COLO829 (cell line): ENCODE measurements around the gene ABL1.

Source experiments
- DNase-seq: peaks from one replicate; pipeline ENCODE4 v3.0.0; 2012; ENCODE audit warnings: low spot score

Gene ABL1

DNA sequence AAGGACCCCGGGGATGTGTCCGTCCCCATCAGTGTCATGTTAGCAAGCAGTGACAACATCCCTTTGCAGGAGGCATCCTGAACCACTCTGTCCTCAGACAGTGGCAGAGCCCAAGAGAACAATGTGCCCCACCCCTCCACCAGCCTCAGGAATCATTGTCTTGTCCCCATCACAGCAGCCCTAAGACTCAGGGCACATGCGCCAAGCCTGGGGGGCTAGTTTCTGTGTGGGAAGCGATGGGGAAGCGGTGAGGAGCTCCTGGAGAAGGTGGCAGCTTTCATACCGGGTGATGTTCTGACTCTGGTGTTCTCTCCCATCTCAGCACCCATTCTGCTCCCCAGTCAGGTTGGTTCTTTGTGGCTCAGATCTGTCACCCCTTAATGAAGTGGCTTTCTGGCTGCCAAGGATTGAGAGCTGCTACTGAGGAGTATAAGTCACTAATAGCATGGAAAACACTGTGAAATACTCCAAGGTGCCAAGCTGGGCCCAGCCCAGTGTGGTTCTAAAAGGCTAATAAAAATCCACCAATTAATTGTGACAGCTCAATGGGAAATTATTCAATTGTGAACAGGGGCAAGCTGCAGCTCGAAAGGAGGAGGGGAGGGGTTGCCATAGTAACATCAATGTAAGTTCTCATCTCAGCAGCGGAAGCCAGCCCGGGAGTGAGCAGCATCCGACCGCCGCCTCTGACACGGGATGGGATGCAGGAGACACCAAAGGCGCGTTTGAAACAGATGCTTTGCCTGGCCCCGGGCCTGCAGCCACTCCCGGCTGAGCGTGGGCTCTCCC, 56.8 kb downstream of the ABL1 start:
- DNase-seq: no peak

DNA sequence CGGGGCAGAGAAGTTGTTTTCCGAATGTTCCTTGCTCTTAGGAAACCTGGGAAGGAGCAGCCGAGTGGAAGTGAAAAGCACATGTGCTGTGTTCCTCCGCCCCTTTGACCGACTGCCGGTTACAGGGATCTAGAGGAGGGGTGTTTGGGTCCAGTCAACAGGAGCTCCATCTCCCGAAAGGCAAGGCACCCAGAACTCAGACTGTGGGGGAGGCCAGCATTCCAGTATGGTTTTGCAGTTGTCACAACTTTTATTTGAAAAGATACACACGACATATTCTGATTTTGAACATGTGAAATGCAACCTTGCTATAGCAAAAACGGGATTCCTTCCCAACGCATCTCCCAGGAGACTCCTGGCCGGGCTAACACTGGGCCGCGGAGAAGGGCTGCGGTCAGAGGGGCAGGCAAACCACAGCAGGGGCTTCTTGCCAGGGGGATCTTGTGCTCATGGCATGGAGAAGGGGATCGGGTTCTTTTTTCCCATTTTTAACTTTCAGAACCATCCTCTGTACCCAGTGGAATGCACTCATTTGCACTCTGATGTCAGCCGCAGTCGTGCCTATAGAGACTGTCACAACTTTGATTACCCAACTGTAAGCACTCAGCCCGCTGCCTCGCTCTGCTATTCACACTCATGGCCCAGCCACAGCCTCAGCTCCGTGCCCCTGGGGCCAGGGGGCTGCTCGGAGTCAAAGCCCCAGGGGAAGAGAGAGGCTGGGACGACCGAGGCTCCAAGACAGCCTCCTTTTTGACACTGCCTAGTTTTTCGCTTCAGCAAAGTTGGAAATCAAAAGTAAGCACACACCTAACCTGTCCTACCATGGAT, 57.6 kb downstream of the ABL1 start:
- no peak for DNase-seq

DNA sequence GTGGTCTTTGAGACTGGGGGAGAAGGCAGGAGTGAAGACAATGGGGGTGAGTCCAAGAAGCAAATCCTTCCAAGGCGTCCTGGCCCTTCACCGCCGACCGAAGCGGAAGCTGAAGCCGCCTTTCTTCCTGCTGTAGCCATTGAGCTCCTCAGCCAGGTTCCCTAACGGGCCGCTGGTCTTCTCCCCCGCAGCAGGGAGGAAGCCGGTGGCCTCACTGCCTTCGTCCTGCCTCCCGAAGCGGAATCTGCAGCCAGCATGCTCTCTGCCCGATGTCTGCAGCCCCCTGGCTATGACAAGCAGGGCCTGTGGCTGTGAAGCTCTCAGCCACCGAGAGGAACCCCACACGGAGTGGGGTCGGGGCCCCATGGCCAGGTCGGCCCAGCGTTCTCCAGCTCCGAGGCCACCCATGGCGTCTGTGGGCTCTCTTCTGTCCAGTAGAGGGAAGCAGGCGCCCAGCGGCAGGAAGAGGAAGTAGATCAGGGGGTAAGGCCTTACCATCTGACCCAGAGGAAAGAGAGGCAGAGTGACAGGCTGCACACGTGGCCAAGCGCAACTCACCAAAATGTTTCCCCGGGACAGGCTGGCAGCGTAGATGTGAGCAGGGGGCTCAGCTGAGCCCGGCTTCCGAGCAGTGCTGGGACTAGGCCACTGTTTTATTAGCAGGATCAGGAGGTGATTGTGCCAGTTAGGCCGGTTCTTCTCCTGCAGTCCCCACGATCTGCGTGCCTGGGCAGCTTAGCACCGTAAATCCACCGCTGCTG, 58.5 kb downstream of the ABL1 start:
- DNase-seq: no peak

DNA sequence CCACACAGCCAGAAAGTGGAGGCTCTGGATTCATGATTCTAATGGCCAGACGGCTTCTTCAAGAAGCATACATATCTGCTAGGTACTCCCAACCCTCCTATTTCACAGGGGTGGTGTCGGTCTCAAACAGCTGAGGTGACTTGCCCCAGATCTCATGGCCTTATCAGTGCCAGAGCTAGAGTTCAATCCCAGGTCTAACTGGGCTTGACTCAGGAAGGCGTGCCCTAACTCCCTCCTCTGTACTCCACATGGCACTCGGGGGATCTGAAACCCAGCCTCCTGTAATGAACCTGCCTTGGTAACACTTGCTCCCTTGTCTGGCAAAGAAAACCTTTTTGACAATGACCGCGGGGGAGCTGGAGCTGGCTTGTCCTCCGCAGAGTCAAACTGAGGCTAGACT, 59.5 kb downstream of the ABL1 start:
- DNase-seq: no peak

DNA sequence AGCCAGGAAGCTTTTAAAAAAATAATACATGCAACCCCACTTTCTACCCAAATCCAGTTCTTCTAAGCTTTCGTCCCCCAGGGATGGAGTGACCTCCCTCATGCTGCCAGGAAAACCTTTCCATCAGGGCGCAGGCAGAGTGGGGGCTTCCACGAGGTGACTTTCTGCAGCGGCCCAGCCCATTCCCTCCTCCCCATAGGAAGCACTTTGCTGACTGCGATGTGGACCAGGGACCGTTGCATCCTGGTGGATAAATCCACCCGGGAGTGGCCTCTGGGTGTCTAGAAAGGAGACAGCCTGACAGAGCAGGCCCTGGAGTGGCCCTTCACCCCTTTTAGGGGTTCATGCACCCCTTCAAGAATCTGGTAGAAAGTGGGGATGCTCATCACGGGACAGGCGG, 60.0 kb downstream of the ABL1 start:
- no peak for DNase-seq

DNA sequence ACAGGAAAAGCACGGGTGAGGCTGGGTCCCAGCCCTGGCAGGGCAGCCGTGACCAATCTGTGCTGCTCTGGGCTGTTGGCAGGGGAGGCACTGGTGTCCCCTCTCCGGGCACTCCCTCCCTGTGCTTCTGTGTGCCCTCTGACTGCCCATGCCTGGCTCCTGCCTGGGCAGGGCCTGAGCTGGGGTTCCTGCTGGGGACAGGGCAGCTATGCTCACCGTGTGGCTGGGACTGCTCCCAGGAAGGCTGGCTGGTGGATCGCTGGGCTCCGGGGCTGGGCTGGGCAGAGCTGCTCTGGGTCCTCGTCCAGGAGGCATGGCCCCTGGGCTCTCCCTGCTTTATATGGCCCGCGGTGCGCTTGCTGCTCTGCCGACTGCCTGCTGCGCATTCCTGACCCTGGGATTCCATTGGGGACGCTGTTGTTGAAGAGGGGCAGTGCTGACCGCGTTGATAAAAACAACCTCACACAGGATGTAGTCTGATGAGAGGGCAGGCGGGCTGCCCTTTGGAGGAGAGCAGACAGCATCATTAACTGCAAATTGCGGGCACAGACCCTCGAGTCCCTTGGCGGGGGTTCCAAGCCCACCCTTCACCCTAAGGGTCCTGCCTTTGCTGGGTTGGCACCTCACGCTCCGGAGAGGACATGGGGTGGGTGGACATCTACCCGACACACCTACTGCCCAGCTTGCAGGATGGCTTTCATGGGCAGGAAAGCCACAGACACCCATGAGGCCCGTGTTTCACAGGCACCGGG, 60.6 kb downstream of the ABL1 start:
- DNase-seq: no peak

DNA sequence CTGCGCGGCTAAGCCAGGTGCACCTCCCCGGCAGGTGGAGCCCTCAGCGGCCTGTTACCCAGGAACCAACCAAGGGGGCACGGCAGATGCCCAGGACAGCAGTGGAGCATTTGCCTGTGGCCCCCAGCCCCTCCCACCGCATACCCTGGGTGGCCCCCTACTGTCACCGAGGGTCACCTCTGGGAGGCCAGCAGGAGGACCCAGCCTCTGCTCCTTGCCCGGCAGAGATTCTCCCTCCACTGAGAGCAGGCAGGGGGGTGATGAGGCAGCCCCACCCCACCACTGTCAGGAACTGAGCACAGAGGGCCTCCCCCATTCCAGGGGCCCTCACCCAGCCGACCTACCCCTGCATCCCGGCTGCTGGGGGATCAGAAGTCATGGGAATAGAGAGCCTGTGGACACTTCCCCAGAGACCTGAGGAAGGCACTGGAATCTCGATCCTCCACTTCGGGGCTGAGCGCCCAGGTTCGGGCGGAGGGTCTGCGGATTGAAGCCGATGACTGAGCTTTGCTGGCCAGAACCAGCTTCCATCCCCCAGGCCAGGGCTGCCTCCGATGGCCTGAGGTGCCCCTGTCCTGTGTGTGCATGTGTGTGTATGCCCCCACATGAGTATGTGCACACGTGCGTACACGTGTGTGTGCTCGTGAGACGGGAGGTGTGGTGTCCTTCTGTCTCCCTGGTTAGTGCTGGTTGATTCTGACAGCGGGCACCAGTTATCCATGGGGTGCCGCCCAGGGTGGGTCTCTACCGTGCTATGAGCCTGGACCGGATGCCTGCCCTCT, 61.4 kb downstream of the ABL1 start, which contains the start of gene QRFP:
Gene QRFP, minus strand, starts transcription at position 580 of the 782 bp plus-strand sequence. CDS start 2,974 bp downstream, outside the sequence.
- DNase-seq: no peak

DNA sequence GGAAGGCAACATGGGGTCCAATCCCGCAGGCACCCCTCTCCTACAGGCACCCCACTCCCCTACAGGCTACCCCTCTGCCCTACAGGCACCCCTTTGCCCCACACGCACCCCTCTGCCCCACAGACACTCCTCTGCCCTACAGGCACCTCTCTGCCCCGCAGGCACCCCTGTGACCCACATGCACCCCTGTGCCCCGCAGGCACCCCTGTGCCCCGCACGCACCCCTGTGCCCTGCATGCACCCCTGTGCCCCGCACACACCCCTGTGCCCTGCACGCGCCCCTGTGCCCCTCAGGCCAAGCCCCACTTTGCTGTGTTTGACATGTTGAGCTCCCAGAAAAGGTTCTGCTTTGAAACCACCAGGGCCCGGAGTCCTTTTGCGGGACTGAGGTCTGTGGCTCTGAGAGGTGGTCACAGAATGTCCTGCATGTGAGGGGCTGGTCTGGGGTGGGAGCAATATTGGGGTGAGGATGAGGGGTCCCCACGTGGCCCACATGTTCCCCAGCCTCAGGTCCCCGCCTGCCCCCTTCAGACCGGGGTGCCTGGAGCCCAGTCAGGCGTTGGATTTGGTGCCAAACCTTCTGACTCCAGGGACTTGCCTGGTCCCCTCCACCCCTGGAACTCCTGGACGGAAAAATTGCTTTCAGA, 62.2 kb downstream of the ABL1 start:
- DNase-seq: no peak

DNA sequence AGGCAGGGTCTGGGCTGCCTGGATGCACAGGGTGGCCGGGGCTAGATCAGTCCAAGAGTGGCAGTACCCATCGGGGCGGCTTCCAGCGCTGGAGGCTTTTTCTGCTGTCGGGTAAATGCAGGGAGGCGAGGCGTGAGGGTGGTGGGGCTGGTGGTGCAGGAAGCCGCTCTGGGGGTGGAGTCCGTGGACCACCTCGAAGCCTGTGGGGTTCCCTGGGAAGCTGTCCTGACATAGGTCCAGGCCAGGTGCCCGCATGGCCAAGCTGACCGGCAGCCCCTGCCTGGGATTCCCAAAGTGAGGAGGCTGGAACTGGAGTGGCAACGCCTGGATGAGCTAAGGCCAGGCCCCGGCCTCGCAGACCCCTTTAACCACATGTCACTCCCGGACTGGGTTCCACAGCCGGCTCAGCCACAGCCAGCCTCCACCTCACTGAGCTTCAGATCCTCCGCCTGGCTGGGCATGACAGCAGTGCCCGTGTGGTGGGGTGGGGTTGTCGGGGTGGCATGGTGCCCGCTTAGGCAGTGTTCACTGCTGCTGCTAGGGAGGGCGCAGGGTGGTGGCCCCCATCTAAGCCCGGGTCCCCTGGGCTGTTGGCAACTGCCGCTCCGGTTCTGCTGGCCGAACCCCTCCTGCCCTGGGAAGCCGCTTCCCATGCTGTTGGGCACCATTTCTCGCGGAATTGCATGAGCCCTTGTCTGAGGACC, 62.9 kb downstream of the ABL1 start:
- no peak for DNase-seq

DNA sequence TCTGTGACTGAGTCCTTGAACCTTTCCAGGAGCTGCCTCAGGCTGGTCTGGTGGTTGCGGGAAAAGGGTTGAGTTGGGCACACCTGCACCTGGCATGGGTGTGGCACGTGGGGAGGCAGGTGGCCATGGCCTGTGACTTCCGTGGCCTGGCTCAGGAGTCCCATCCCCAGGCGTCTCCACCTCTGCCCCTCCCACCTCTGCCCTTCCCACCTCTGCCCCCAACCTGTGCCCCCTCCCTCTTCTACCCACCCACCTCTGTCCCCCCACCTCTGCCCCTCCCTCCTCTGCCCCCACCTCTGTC, 63.4 kb downstream of the ABL1 start:
- no peak for DNase-seq

DNA sequence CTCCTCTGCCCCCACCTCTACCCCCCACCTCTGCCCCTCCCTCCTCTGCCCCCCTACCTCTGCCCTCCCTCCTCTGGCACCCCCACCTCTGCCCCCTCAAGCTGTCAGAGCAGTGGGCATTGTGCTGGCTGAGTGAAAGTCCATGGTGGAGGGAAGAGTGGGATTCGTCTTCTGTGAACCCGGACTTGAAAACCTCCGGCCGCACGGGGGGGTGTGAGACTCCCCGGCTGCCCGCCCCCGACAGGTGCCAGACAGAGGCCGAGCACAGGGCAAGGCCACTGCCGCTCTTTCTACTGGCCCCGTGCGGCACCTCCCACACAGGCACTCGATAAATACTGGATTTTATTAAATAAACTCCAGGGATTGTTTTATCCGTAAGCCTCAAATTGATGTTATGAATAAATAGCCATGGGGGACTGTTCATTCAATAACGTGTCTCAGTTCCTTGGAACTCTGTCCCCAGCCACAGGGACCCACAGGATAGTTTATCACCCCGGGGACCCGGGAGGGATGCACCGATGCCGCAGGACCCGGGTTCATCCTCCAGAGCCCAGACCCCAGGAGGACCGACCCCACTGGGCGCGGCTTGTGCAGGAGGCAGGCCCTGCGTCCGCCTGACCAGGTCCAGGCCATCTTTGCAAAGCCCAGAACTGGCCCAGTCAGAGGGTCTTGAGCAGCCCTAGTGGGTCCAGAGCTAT, 64.1 kb downstream of the ABL1 start:
- no peak for DNase-seq

DNA sequence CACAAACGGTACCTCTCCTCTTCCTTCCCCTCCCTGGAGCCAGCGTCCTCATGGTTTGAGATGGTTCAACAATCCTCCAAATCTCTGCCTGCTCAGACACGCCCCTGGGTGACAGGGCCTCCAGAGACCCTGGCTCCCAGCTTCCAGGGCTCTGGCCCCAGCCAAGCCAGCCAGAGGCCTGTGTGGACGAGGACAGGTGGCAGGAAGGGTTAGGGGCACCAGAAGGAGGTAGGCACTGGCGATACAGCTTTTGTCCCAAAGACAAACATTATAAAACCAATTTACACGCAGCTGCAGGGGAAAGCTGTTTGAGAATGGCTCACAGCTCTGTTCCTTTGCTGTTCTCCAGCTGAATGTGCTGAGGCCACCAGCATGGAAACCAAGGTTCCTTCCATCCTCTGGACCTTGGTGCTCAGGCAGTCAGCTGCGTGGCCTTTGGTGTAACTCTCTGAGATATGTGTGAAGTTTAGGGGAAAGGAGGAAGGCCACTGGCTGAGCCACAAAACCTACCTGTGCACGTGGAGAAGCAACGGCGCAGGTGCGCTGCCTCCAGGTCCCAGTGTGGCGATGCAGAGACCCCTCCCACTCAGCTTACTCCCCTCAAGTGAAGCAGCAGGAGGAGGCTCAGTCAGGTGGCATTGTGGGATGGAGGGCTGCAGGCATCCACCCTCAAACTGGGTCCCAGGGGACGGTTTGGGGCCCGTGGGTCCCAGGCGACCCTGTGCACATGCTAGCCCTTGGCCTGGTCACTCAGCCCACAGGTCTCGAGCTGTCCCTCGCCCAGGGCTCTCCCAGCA, 65.8 kb downstream of the ABL1 start:
- no peak for DNase-seq

DNA sequence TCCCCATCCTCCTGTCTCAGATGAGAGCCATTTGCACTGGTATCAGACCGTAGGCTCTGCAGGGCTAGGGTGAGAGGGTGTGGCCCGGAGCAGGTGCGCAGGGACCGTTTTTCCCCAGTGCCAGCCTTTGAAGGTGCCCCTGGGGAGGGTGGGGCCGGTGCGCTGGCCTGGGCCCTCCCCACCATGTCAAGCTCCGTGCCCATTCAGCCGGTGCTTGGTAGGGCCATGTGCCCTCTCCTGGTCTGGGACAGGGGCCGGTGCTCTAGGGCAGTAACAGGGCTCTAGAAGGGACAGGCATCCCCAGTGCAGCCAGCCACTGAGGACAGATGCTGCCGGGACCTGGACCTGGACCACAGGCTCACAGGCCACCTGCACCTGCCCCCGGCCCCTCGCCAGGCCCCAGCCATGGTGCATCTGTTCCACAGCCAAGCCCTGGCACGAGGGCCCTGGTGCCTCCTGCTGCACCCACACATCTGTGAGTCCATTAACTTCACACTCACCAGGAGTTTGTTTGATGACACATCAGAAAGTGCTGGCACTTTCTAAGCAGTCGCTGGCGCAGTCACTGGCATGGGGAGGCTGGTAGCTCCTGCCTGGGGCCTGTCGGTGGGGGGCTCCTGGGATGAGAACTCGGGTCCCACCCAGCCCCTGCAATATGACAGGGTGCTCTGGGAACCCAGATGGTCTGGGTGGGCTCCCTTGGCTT, 66.6 kb downstream of the ABL1 start:
- no peak for DNase-seq

DNA sequence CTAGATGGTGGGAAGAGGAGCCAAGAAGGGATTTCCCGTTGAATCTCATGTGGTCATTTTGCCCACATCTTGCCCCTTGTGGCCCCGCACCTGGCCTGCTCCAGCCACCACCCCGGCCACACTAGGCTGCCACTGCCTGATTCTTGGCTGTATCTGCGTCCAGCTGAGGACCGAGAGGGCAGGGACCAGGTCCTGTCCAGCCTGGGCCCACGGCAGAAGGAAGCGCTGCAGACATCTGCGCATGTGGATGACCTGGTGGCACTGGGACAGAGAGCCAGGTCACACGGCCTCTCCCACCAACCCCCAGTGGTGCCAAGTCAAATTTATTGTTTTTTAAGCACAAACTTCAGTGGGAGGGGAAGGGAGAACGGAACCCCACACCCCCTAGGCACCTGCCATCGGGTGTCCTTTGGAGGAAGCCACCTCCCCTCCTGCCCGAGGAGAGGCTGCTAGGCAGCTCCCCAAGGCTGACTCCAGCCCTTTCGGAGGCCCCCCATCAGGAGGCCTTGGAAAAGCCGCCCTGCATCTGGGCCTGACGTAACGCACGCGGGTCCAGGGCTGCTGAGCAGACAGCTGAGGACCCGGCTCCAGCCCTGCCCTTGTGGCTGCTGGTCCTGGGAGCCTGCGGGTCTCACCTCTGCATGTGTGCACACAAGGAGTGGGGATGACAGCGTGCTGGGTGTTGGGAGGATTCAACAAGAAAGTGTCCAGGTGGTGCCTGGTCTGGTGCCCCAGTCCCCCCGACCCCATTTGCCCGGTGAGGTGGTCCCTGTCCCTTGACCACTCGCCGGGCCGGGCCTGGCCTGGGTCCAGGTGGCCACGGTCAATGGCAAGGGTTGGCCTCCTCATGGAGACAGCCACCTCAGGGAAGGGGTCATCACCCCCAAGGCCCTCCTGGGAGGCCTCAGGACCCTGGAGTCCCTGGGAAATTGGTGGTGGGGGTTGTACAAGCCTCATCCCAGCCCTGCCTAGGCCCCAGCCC, 67.4 kb downstream of the ABL1 start:
- DNase-seq: no peak

DNA sequence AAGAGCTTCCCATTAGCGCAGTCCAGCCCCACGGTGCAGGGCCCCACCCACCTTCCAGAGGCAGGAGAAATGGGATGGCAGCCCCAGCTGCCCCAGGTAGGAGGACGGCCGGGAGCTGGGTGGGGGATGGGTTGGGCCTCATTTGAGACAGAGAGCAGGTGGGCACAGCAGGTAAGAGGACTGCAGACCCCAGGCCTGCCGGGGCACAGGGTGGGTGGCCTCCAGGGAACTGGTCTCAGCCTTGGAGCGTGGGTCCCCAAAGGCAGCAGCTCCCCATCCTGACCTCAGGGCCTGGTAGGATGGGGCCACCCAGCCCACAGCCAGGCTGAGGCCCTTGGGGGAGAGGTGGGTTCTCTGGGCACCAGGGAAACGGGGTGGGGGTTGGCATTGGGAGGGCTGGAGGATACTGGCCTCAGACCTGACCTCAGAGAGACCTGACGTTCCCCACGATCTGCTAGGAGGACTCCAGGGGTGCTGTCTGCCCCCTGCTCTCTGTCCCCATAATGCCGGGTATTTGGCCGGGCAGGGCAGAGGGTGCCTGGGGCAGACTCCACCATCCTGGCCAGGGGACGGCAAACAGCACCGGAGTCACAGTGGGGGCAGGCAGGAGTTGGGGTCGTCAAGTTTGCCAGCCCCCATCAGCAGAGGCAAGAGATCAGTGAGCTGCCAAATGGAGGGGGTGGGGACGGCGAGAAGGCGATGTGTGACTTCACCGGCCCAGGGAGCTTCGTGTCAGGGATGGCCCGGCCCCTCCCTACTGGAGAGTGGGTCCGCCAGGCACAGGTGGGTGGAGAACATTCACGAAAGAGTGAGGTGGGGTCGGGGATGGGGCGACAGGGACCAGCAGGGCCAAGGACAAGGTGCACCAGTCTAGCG, 68.4 kb downstream of the ABL1 start:
- DNase-seq: no peak
